ENCODE data around the gene ZFP1. TPM values are rescaled to one million over a fixed set of nuclear protein-coding genes. Genes with fewer than 3 reads are reported as not detected.
"Not testable (repeated sequence)": the region's sequence is repeated elsewhere in the genome, so short reads cannot be mapped to it uniquely, and the experiment has no call there.

ZFP1 gene
- total and polyA plus RNA-seq, 9 of the 15 experiments (the other 6 are each of a cell fraction or from before 2014, with no cell fraction given): 2.6 to 14.7 (median 11.6) TPM

DNA sequence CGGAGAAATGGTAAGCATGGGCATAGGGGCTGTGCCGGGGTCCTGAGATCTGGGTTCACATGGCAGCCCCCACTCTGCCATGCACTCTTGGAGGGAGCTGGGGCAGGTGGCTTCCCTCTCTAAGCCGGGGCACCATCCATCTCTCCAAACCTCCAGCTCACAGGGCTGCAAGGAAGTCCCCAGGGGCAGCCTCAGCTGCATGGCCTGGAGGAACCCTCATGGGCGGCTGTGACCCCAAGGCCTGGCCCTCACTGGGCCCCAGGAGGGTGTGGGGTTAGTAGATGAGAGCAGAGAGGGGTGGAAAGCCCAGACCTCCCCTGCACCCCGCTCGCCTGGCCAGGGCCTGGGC lies 56.1 kb downstream of the ZFP1 start:
- Histone ChIP-seq H2AFZ (ENCODE audit: low read depth, low read length) (no peak overlapping the region), H3K9ac (ENCODE audit: insufficient read depth in 1 of 2, low read depth in 2 of 2, low read length in 2 of 2) (no peak overlapping the region), H3K27me3 (ENCODE audit: control insufficient read depth in 2 of 2, insufficient read depth in 2 of 2, low read length in 2 of 2) (peaks cover 35 to 58% of the 10 kb centered on the region in 2 experiments), H3K79me2 (ENCODE audit: control insufficient read depth, insufficient read depth, low read length) (no peaks in the 10 kb centered on the region), H3K9me1 (ENCODE audit: control insufficient read depth, insufficient read depth, low read length) (no peaks in the 10 kb centered on the region), H3K27ac (ENCODE audit: extremely low read depth, low read depth, low read length) (no peak overlapping the region), H3K9me3 (replicated peaks; ENCODE audit: control insufficient read depth, insufficient read depth, low read depth, low read length) (no peaks in the 10 kb centered on the region), H3K4me3 (no peak overlapping the region), H3K36me3 (ENCODE audit: control insufficient read depth, insufficient read depth, low read length) (no peaks in the 10 kb centered on the region), H3K4me2 (ENCODE audit: insufficient read depth, low read length) (no peak overlapping the region), H3K4me1 (replicated peaks in 1 of 2; ENCODE audit: control insufficient read depth in 2 of 2, insufficient read depth in 2 of 2, low read length in 2 of 2) (peaks cover 0 to 15% of the 10 kb centered on the region in 2 experiments; a peak in 2 of 5 replicates), H4K20me1 (replicated peaks; ENCODE audit: control insufficient read depth, insufficient read depth, low read length) (no peaks in the 10 kb centered on the region)
- BruUV-seq (replicated peaks): no TSS peak
- intact Hi-C loops (cut with micrococcal nuclease) (no loop called here), in situ Hi-C loops (cut with MboI) (loop anchor here (5.0 to 25.0 kb wide), 3 partner anchors 183 to 1983 kb away; partner anchors contain the start of genes MON1B and SYCE1L)
- ATAC-seq (no peak; the same call in 2 of the 3 replicates), FAIRE-seq (no peak), DNase-seq (ENCODE audit: extremely low read depth in 1 of 4, low spot score in 3 of 4) (no peak)
- ChIA-PET CTCF (ENCODE audit: low intra/inter-chr PET ratio) (no interaction called here), POLR2A (no interaction called here)
- TF ChIP-seq, protein P1, sequence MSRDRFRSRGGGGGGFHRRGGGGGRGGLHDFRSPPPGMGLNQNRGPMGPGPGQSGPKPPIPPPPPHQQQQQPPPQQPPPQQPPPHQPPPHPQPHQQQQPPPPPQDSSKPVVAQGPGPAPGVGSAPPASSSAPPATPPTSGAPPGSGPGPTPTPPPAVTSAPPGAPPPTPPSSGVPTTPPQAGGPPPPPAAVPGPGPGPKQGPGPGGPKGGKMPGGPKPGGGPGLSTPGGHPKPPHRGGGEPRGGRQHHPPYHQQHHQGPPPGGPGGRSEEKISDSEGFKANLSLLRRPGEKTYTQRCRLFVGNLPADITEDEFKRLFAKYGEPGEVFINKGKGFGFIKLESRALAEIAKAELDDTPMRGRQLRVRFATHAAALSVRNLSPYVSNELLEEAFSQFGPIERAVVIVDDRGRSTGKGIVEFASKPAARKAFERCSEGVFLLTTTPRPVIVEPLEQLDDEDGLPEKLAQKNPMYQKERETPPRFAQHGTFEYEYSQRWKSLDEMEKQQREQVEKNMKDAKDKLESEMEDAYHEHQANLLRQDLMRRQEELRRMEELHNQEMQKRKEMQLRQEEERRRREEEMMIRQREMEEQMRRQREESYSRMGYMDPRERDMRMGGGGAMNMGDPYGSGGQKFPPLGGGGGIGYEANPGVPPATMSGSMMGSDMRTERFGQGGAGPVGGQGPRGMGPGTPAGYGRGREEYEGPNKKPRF (IDR thresholded peaks at IDR 0.05; ENCODE audit: low read depth, low read length): no peak
- TF ChIP-seq SP1 (CRISPR knock-in tag; IDR thresholded peaks at IDR 0.05) (no peak), SAFB (IDR thresholded peaks at IDR 0.05; ENCODE audit: borderline replicate concordance, low read depth, low read length) (no peak), RHOXF2B (CRISPR knock-in tag; conservative IDR thresholded peaks at IDR 0.05) (no peak)
- TF ChIP-seq, protein P2, sequence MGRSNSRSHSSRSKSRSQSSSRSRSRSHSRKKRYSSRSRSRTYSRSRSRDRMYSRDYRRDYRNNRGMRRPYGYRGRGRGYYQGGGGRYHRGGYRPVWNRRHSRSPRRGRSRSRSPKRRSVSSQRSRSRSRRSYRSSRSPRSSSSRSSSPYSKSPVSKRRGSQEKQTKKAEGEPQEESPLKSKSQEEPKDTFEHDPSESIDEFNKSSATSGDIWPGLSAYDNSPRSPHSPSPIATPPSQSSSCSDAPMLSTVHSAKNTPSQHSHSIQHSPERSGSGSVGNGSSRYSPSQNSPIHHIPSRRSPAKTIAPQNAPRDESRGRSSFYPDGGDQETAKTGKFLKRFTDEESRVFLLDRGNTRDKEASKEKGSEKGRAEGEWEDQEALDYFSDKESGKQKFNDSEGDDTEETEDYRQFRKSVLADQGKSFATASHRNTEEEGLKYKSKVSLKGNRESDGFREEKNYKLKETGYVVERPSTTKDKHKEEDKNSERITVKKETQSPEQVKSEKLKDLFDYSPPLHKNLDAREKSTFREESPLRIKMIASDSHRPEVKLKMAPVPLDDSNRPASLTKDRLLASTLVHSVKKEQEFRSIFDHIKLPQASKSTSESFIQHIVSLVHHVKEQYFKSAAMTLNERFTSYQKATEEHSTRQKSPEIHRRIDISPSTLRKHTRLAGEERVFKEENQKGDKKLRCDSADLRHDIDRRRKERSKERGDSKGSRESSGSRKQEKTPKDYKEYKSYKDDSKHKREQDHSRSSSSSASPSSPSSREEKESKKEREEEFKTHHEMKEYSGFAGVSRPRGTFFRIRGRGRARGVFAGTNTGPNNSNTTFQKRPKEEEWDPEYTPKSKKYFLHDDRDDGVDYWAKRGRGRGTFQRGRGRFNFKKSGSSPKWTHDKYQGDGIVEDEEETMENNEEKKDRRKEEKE (IDR thresholded peaks at IDR 0.05; ENCODE audit: borderline replicate concordance in 1 of 2, control insufficient read depth in 1 of 2, low read depth in 2 of 2, low read length in 1 of 2): no peak
- TF ChIP-seq, protein P3, sequence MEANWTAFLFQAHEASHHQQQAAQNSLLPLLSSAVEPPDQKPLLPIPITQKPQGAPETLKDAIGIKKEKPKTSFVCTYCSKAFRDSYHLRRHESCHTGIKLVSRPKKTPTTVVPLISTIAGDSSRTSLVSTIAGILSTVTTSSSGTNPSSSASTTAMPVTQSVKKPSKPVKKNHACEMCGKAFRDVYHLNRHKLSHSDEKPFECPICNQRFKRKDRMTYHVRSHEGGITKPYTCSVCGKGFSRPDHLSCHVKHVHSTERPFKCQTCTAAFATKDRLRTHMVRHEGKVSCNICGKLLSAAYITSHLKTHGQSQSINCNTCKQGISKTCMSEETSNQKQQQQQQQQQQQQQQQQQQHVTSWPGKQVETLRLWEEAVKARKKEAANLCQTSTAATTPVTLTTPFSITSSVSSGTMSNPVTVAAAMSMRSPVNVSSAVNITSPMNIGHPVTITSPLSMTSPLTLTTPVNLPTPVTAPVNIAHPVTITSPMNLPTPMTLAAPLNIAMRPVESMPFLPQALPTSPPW (CRISPR knock-in tag; IDR thresholded peaks at IDR 0.05): no peak
- 4% methylated on average over 6 of the region's 6 CpGs for WGBS (ENCODE audit: insufficient coverage, low coverage, missing lambda C conversion rate)

DNA sequence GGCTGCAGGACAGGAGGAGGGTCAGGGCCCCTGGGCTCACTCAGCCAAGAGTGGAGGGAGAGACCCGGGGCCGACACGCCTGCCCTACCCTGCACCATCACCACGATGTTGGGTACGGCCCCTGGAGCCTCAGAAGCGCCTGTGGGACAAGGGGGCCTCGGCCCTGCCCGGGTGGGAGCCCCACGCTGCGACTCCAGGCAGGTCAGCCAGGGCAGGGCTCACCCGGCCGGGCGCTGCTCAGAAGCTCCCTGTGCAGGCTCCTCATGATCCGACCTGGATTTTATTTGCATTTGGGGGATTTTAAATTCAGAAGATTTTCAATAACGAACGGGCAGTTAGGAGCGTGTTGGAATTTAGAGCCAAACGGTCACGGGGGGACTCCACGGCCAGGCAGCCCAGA lies 56.6 kb downstream of the ZFP1 start:
- POLR2A ChIA-PET; H3K27ac ChIP-seq (ENCODE audit: extremely low read depth, low read depth, low read length); H3K9ac ChIP-seq (ENCODE audit: insufficient read depth in 1 of 2, low read depth in 2 of 2, low read length in 2 of 2); FAIRE-seq; H3K4me2 ChIP-seq (ENCODE audit: insufficient read depth, low read length); BruUV-seq (replicated peaks); H3K79me2 ChIP-seq (ENCODE audit: control insufficient read depth, insufficient read depth, low read length); CTCF ChIA-PET (ENCODE audit: low intra/inter-chr PET ratio); DNase-seq (ENCODE audit: extremely low read depth in 1 of 4, low spot score in 3 of 4); H3K9me1 ChIP-seq (ENCODE audit: control insufficient read depth, insufficient read depth, low read length); intact Hi-C loops (cut with micrococcal nuclease); H3K9me3 ChIP-seq (replicated peaks; ENCODE audit: control insufficient read depth, insufficient read depth, low read depth, low read length); H2AFZ ChIP-seq (ENCODE audit: low read depth, low read length); H3K4me3 ChIP-seq; H4K20me1 ChIP-seq (replicated peaks; ENCODE audit: control insufficient read depth, insufficient read depth, low read length); H3K36me3 ChIP-seq (ENCODE audit: control insufficient read depth, insufficient read depth, low read length): not testable (repeated sequence)
- peaks cover 0 to 15% of the 10 kb centered on the region in 2 experiments; a peak in 2 of 5 replicates for H3K4me1 ChIP-seq (replicated peaks in 1 of 2; ENCODE audit: control insufficient read depth in 2 of 2, insufficient read depth in 2 of 2, low read length in 2 of 2)
- WGBS (ENCODE audit: insufficient coverage, low coverage, missing lambda C conversion rate): no CpG with 5 or more reads among the region's 20 CpGs
- H3K27me3 ChIP-seq (ENCODE audit: control insufficient read depth in 2 of 2, insufficient read depth in 2 of 2, low read length in 2 of 2): peaks cover 35 to 63% of the 10 kb centered on the region in 2 experiments
- peak; percentile 13 for ATAC-seq
- in situ Hi-C loops (cut with MboI): loop anchor here (5.0 to 25.0 kb wide), 3 partner anchors 182 to 1982 kb away; partner anchors contain the start of genes MON1B and SYCE1L

Data from K562 (cell line).